Measurements from ENCODE around the gene TAF6.

The TAF6 gene

GRCh38 chr7:100119072-100119969, at the start of gene TAF6, which contains the start of gene CNPY4:
TSS of gene TAF6 (minus strand) at chr7:100119358. CDS start at chr7:100114209, 5,149 bp downstream.
TSS of gene CNPY4 (plus strand) at chr7:100119634. CDS start at chr7:100119745, 111 bp downstream.
- peak; percentile 95 for DNase-seq (ENCODE audit: low read depth)

GRCh38 chr7:100167912-100168323, 48.8 kb upstream of the TAF6 start:
- DNase-seq (ENCODE audit: low read depth): peak; percentile 27

- DNase-seq (ENCODE audit: low read depth): no peak
These were observed 48.1 kb upstream of the TAF6 start for GRCh38 chr7:100166970-100167911.

GRCh38 chr7:100166317-100166940, 47.3 kb upstream of the TAF6 start:
- DNase-seq (ENCODE audit: low read depth): no peak

- no peak for DNase-seq (ENCODE audit: low read depth)
These were observed 44.7 kb upstream of the TAF6 start for GRCh38 chr7:100163871-100164270.

GRCh38 chr7:100163006-100163531, 43.9 kb upstream of the TAF6 start:
- peak; percentile 21 for DNase-seq (ENCODE audit: low read depth)

GRCh38 chr7:100160067-100160466, 40.9 kb upstream of the TAF6 start:
- no peak for DNase-seq (ENCODE audit: low read depth)

GRCh38 chr7:100159099-100159623, 40.0 kb upstream of the TAF6 start:
- no peak for DNase-seq (ENCODE audit: low read depth)

GRCh38 chr7:100158229-100159098, 39.3 kb upstream of the TAF6 start, which contains the start of gene TRAPPC14:
TSS of gene TRAPPC14 (minus strand) at chr7:100158723. CDS start at chr7:100158499, 224 bp downstream.
- peak; percentile 86 for DNase-seq (ENCODE audit: low read depth)

GRCh38 chr7:100157334-100158228, 38.4 kb upstream of the TAF6 start:
- peak; percentile 63 for DNase-seq (ENCODE audit: low read depth)

GRCh38 chr7:100157069-100157333, 37.8 kb upstream of the TAF6 start:
- no peak for DNase-seq (ENCODE audit: low read depth)

GRCh38 chr7:100156331-100157068, 37.3 kb upstream of the TAF6 start:
- DNase-seq (ENCODE audit: low read depth): no peak

- DNase-seq (ENCODE audit: low read depth): no peak
These were observed 36.6 kb upstream of the TAF6 start for GRCh38 chr7:100155553-100156317.

GRCh38 chr7:100154651-100155491, 35.7 kb upstream of the TAF6 start:
- no peak for DNase-seq (ENCODE audit: low read depth)

GRCh38 chr7:100153708-100154535, 34.8 kb upstream of the TAF6 start:
- no peak for DNase-seq (ENCODE audit: low read depth)

- DNase-seq (ENCODE audit: low read depth): no peak
These were observed 33.9 kb upstream of the TAF6 start for GRCh38 chr7:100152937-100153666.

Measured in EH (cell line).